Measurements from ENCODE around the gene NTN1.
"Not testable (repeated sequence)": the region's sequence is repeated elsewhere in the genome, so short reads cannot be mapped to it uniquely, and the experiment has no call there.

NTN1 gene

GRCh38 chr17:9244066-9245052, 223.0 kb downstream of the NTN1 start:
- no peak for DNase-seq (ENCODE audit: low spot score)

- no peak for DNase-seq (ENCODE audit: low spot score)
Observed at GRCh38 chr17:9247401-9247938, 226.2 kb downstream of the NTN1 start.

- no peak for DNase-seq (ENCODE audit: low spot score)
Observed at GRCh38 chr17:9249245-9249953, 228.1 kb downstream of the NTN1 start.

- DNase-seq (ENCODE audit: low spot score): no peak
Observed at GRCh38 chr17:9251273-9251672, 230.0 kb downstream of the NTN1 start.

DNA sequence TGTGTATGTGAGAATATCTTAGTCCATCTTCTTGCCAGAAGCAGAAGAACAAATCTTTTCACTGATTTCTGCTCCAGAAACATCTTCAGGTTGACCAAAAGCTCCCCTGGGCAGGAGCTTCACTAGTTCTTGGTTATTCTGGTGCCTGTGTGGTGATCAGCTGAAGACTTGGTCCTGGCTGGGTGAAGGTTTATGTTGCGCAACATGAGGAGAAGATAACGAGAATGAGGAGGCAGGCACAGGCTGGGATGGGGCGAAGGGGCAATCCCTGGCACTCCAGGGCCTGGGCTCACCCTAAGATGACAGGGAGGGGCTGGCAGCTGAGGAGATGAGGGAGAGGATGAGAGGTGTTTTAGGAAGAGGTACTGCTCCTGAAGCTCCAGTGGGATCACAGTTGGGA, 232.0 kb downstream of the NTN1 start:
- DNase-seq (ENCODE audit: low spot score): no peak

DNA sequence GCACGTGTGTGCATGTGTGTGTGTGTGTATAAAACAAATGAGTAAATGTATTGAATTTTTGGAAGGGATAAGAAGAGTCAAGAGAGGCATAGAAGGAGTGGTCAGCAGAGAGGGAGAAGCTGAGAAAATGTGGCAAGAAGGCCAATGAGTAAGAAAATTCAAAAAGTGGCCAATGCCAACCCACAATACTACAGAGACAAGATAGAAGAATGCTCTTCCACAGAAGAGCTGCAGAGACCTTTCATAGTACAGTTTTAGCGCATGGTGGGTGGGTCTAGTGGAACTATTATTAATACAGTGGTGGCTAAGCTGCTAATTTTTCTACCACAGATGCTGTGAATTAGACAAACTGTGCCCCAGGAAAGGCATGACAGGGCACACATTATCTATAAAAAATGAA, 233.5 kb downstream of the NTN1 start:
- DNase-seq (ENCODE audit: low spot score): no peak

GRCh38 chr17:9255833-9256232, 234.5 kb downstream of the NTN1 start:
- DNase-seq (ENCODE audit: low spot score): no peak

DNA sequence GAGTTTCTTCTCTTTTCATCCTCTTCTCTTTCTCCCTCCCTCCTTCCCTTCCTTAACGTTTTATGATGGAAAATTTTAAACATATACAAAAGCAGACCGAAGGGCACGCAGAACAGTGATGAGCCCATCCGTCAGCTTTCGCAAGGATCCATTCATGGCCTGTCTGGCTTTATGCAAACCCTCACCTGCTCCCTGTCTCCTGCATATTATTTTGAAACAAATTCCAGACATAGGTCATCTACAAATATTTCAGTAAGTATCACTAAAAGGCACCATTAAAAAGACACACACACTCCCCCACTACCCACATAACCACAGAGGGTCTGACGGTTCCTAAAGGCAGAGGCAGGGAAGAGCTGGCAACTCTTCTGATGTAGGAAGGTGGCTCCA, 235.0 kb downstream of the NTN1 start:
- DNase-seq (ENCODE audit: low spot score): no peak

DNA sequence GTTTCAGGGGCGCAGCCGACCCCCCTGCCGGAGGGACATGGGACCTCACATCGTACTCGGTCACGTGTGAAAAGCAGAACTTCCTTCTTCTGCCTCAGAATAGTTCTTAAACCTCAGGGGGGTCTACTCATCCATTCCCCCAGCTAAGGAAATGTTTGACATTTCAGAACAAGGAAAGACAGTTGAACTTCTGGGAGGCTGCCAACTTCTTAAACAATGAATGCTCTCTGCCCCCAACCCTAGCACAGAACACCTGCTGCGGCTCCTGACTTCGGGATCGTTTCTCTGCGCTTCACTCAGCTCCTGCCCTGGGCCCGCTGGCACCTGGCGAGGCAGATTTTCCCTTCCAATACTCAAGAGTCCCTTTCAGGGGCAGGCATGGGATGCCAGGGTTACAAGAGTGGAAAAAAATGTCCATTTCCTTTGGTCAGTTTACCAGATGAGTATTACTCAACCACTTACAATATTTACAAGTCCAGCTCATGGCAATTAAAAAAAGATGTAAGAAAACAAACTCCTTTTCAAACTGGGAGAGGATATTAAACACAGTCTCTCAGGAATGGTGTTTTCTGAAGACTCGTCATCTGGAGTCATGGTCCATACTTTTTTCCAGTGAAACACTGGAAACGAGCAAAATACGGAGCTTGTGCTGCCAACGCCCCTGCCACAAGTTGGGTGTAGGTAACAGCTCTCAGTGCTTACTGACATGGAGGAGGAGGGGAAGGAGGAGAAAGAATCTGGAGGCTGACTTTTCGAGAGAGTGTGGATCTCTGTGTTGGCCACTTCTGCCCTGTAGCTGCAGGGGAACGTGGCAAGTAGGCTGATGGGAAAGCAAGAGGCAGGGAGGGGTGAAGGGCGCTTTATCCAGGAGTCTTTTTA, 235.7 kb downstream of the NTN1 start:
- DNase-seq (ENCODE audit: low spot score): no peak

DNA sequence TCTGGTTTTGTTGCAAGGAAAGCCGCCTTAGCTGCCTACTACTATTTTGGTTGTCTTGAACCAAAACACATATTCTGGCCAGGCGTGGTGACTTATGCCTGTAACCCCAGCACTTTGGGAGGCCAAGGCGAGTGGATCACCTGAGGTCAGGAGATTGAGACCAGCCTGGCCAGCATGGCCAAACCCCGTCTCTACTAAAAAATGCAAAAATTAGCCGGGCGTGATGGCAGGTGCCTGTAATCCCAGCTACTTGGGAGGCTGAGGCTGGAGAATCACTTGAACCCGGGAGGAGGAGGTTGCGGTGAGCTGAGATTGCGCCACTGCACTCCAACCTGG, 236.3 kb downstream of the NTN1 start:
- not testable (repeated sequence) for DNase-seq (ENCODE audit: low spot score)

DNA sequence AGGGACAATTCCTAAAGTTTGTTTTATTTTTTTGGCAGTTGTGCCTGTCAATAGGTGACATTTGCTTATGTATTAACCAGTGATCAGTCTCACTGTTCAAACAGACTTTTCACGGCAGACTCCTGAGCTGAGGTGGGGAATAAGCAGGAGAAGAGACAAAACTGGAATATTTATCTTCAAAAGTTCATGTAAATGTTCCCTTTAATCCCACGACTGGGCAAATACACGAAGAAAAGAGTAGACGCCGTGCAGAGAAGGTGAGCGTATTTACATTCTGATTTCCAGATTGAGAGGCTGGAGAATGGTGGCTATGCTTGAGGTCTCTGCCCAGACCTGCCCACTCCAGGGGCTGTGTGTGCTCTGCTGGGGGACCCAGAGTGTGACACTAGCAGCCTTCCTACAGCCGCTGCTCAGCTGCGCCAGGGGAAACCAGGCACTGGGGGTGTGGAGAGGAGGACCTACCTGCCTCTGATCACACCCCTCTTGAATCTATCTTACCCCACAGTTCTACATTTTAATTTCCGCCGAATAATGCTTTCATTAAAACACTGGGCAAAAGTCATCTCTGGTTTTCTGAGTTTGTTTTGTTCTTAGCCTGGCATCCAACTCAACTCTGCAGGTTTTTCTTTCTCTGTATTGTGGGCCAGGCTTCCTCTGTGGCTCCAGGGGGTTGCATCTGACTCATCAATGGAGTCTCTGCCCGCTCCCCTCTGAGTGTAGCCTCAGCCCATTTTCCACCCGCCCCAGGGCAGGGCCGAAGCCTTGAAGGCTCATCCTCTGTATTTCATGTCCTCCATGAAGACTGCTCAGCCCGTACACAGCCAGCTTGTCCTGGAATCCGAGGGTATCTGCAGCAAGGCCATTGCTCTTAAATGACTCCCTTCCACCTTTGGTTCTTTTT, 237.1 kb downstream of the NTN1 start:
- DNase-seq (ENCODE audit: low spot score): no peak

DNA sequence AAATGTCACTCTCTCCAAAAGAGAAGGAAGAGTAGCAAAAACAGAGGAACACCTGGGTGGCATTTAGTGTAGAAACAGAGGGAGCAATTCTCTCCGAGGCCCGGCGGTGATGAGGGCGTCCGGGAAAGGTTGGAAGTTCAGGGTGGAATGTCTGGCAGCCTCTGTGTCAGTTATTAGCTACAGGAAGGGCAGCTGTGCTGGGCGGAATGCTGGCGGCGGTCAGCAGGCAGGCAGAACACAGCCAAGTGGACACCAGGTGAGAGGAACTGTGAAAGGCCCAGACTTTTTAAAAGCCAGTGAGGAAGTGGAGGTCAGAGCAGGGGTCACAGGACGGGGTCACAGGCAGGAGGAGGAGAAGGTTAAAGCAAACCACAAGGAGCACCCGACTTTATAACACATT, 238.1 kb downstream of the NTN1 start:
- no peak for DNase-seq (ENCODE audit: low spot score)

- DNase-seq (ENCODE audit: low spot score): no peak
Observed at GRCh38 chr17:9261081-9262012, 240.0 kb downstream of the NTN1 start.

DNA sequence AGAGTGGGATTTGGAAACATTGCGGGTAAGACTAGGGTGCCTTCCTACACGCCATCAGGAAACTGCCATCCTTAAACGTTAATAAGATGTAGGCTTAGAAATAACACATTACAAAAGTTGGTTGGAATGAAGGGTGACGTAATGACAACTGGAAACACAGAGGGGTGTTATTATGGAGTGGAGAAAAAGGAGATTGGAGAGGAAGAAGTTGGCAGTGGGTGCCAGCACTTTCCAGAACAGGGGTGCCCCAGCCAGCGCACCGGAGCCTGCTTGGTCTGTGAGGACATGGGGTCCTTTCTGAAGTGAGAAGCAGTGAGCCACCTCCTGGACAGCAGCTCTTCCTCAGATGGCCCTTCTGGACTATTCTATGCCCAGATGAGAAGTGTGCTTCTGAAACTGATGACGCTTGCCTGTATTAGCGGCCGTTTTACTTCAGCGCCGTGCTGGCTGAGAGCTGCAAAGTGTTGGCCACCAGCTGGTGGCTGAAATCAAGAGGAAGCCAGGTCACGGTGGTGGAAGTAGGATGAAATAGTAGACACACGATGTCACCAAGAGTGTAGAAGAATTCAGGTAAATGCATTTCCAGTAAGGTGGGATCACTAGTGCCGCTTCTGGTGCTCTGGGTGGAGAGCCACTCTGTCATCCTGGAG, 244.8 kb downstream of the NTN1 start:
- no peak for DNase-seq (ENCODE audit: low spot score)

DNA sequence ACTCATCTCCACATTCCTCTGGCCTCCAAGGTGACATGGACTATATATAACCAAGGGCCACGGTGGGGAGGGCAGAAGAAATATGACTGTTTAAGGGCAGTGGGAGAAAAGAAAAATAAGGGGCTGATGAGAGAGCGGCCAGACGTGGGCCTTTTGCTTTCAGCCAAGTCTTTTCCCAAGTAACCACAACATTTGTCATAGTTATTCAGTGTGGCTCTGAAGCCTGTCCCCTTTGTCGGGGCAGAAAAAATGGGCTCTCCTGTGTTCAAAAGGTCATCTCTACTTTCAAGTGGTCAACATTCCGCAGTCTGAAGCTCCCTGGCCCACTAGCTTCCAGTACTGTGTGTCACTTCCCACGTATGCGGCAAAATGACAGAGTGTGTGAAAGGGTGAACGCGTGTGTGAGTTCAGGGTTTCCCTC, 245.4 kb downstream of the NTN1 start:
- no peak for DNase-seq (ENCODE audit: low spot score)

GRCh38 chr17:9268546-9268945, 247.2 kb downstream of the NTN1 start:
- no peak for DNase-seq (ENCODE audit: low spot score)

- no peak for DNase-seq (ENCODE audit: low spot score)
Observed at GRCh38 chr17:9269350-9270035, 248.2 kb downstream of the NTN1 start.

DNA sequence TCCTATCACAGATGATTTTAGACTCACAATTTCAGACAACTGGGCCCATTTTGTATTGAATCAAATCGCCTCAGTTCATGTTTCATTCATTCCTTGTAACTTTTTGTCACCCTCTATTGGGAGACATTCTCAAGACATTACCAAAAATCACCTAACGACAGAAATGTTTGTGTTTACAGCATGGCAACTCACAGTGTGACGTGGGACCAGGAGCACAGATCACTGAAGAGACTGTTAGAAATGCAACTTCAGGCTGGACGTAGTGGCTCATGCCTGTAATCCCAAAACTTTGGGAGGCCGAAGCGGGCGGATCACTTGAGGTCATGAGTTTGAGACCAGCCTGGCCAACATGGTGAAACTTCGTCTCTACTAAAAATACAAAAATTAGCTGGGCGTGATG, 249.6 kb downstream of the NTN1 start:
- no peak for DNase-seq (ENCODE audit: low spot score)

GRCh38 chr17:9271989-9272388, 250.7 kb downstream of the NTN1 start:
- peak; percentile 91 for DNase-seq (ENCODE audit: low spot score)

All from putamen (tissue), 1 donor.